Measurements from ENCODE around the gene B4GALT6.

- TF ChIP-seq CTCF (conservative IDR thresholded peaks at IDR 0.05; ENCODE audit: low read length) (no peak), EZH2phosphoT487 (IDR thresholded peaks at IDR 0.05; ENCODE audit: borderline replicate concordance) (no peak)
Observed at GRCh38 chr18:31651369-31651768, 33.0 kb downstream of the B4GALT6 start.
